RWPE2 (cell line): Measurements from ENCODE around the gene CDC25A.

Source experiments
- ATAC-seq: fragments of 200-7000 bp; cut with Tn5 transposase; 3 replicates; pipeline ENCODE4 v1.9.1; 2021; ENCODE audit warnings: low read depth
- DNase-seq: peaks from one replicate; pipeline ENCODE4 v3.0.0-alpha.2; 2020; ENCODE audit warnings: low spot score
- H3K27ac ChIP-seq: fragments of 450-650 bp; 2 replicates; pipeline ENCODE4 v1.5.1; 2017; ENCODE audit warnings: mild to moderate bottlenecking; ENCODE audit not compliant: poor library complexity, severe bottlenecking
- H3K27me3 ChIP-seq: fragments of 250-450 bp; sonication (Bioruptor Pico); 2 replicates; pipeline ENCODE4 v1.5.1; 2021; ENCODE audit warnings: mild to moderate bottlenecking, moderate library complexity; ENCODE audit not compliant: insufficient read depth, poor library complexity, severe bottlenecking
- H3K36me3 ChIP-seq: fragments of 250-450 bp; sonication (Bioruptor Pico); 2 replicates; pipeline ENCODE4 v1.5.1; 2020; ENCODE audit warnings: low read depth, mild to moderate bottlenecking, moderate library complexity
- H3K4me1 ChIP-seq: fragments of 250-450 bp; sonication (Bioruptor Pico); 2 replicates; pipeline ENCODE4 v1.5.1; 2021; ENCODE audit warnings: mild to moderate bottlenecking, moderate library complexity; ENCODE audit not compliant: insufficient read depth, poor library complexity, severe bottlenecking
- H3K4me3 ChIP-seq: fragments of 250-450 bp; sonication (Bioruptor Pico); 2 replicates; pipeline ENCODE4 v1.5.1; 2021; ENCODE audit warnings: mild to moderate bottlenecking, moderate library complexity; ENCODE audit not compliant: severe bottlenecking
- H3K9me3 ChIP-seq: fragments of 250-450 bp; sonication (Bioruptor Pico); 2 replicates; pipeline ENCODE4 v1.5.1; 2021; ENCODE audit warnings: mild to moderate bottlenecking, moderate library complexity; ENCODE audit not compliant: severe bottlenecking
- TF ChIP-seq, protein P1 (sequence below): fragments of 450-650 bp; IDR thresholded peaks from one replicate; pipeline ENCODE4 v1.5.1; 2017; ENCODE audit warnings: mild to moderate bottlenecking, moderate library complexity; ENCODE audit not compliant: poor library complexity, severe bottlenecking

CDC25A gene

DNA sequence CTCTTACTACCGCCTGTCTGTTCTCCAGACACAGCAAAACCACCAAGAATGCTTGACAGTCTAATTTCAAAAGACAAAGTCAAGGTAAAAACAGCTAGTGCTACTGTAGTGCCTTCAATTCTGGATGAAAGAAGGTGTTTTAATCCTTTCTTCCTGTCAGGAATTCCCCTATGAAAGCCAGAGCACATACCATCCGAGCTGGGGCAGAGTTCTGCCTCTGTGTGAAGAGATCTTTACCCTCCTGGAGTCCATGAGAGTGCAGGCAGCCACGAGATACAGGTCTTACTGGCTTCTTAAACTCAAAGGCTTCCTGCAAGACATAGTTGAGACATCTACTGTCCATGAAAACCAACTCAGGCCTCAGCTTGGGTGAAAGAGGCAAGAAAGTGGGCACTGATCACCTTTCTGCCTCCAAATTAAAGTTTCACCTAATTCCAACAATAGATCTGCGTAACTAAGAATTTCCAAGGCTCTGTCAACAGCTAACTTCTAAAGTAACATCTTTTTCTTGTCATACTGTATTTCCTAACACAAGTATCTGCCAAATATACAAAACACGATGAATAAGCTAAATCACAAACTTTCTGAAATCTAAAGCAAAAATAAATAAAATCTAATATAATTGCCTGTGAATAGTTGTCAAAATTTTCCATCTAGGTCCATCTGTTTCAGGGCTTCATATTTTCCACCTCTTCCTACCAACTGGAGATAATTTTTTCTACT, 7.5 kb downstream of the CDC25A start:
- no peaks in the 10 kb centered on the region for H3K27me3 ChIP-seq
- H3K4me1 ChIP-seq: no peaks in the 10 kb centered on the region
- ATAC-seq (no peak), DNase-seq (no peak)
- H3K27ac ChIP-seq: no peak overlapping the region
- H3K9me3 ChIP-seq: no peaks in the 10 kb centered on the region
- H3K36me3 ChIP-seq: peaks cover 97% of the 10 kb centered on the region
- no peak overlapping the region for H3K4me3 ChIP-seq
- TF ChIP-seq, protein P1, sequence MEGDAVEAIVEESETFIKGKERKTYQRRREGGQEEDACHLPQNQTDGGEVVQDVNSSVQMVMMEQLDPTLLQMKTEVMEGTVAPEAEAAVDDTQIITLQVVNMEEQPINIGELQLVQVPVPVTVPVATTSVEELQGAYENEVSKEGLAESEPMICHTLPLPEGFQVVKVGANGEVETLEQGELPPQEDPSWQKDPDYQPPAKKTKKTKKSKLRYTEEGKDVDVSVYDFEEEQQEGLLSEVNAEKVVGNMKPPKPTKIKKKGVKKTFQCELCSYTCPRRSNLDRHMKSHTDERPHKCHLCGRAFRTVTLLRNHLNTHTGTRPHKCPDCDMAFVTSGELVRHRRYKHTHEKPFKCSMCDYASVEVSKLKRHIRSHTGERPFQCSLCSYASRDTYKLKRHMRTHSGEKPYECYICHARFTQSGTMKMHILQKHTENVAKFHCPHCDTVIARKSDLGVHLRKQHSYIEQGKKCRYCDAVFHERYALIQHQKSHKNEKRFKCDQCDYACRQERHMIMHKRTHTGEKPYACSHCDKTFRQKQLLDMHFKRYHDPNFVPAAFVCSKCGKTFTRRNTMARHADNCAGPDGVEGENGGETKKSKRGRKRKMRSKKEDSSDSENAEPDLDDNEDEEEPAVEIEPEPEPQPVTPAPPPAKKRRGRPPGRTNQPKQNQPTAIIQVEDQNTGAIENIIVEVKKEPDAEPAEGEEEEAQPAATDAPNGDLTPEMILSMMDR: no peak

DNA sequence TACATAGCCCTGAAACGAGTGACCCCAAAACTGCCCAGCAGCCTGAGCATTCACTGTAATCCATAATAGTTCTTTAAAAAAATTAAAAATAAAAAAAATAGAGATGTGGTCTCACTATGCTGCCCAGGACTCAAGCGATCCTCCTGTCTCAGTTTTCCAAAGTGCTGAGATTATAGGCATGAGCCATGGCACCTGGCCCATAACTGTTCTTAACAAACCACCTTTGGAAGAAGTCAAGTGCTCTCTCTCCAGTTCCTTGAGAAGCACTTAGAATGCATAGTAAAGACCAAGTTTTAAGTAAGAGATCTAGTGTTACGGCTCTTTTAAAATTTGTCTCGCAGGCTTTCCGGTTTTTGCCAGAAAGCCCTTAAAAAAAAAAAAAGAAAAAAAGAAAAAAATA, 8.2 kb downstream of the CDC25A start:
- H3K4me1 ChIP-seq: no peaks in the 10 kb centered on the region
- no peak overlapping the region for H3K27ac ChIP-seq
- no peaks in the 10 kb centered on the region for H3K9me3 ChIP-seq
- peaks cover 99% of the 10 kb centered on the region for H3K36me3 ChIP-seq
- H3K4me3 ChIP-seq: no peak overlapping the region
- no peaks in the 10 kb centered on the region for H3K27me3 ChIP-seq
- ATAC-seq: no peak
- TF ChIP-seq, protein P1: no peak
- DNase-seq: no peak

DNA sequence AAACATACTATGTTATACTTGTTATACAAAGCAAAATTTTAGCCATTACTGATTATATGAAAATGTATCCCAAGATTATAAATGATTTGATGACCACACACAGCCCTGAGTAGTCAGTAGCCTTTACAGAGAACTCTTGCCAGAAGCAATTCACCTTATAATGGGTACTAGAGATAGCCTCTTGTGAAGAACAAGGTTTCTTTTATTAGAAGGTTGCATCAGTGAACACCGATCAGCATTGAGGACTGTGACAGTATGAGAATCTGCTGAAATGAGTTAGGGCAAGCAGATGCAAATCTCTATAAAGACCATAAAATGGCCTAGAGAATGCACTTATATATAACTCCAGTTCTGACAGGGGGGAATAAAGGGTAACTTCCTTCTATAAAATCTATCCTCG, 10.1 kb downstream of the CDC25A start:
- no peaks in the 10 kb centered on the region for H3K9me3 ChIP-seq

DNA sequence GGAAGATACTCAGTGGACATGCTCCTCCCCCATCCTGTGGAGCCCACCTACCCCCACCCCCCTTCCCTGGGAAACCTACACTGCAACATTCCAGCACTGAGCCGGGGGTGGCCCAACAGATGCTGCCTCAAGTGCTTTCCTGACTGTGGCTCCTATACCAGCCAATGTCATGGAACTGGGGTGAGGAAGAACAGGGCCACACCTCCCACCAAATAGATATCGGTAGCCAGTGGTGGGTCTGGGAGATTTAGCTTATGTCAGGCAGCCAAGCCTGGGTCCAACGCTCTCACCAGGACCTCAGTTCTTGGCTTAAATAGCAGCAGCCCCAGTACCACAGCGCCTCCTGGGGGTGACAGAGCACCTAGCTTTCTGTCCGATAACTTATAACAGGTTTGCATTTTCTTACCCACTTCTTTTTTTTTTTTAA, 30.3 kb downstream of the CDC25A start:
- Histone ChIP-seq H3K4me3 (no peak overlapping the region), H3K4me1 (peaks cover 6% of the 10 kb centered on the region), H3K9me3 (no peaks in the 10 kb centered on the region), H3K36me3 (peaks cover 46% of the 10 kb centered on the region), H3K27ac (no peak overlapping the region), H3K27me3 (no peaks in the 10 kb centered on the region)
- no peak for ATAC-seq
- TF ChIP-seq, protein P1: peak; percentile 48
- no peak for DNase-seq

More for the DNA sequence above, 10.1 kb downstream of the CDC25A start:
- ATAC-seq: no peak
- no peak overlapping the region for H3K27ac ChIP-seq
- no peaks in the 10 kb centered on the region for H3K4me1 ChIP-seq
- H3K27me3 ChIP-seq: no peaks in the 10 kb centered on the region
- H3K36me3 ChIP-seq: peaks cover 99% of the 10 kb centered on the region
- no peak overlapping the region for H3K4me3 ChIP-seq
- TF ChIP-seq, protein P1: no peak
- DNase-seq: no peak

DNA sequence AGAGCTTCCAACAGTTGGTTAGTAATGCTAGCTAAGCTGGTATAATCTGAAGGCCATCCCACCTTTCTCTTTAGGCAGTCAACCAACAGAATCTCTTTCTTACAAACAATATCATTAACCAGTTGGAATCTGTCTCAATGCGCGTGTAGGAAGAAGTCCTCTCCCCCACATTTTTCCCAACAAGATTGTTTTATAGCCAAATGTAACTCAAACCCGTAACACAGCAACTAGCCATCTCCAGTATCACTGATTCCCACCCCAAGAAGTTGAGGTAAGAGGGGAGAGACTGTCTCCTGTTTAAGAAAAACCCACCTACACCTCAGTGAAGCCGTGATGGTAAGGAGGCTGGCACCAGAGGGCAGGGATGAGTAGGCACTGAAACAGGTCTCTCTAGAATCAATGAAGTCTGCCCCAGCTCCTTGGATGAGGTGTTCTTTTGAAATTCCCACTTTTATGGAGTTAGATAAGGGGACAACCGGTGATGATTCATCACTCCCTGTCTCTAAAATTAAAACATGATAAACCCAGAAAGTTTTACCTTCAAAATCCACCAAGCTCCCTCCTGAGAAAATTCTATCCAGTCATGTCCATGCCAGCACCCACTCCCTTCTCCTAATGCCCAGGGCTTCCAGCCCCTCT, 30.9 kb downstream of the CDC25A start:
- H3K4me1 ChIP-seq: peaks cover 6% of the 10 kb centered on the region
- no peak overlapping the region for H3K4me3 ChIP-seq
- peak; percentile 50; the same call in 2 of the 3 replicates for ATAC-seq
- TF ChIP-seq, protein P1: no peak
- H3K27ac ChIP-seq: no peak overlapping the region
- no peaks in the 10 kb centered on the region for H3K27me3 ChIP-seq
- no peaks in the 10 kb centered on the region for H3K9me3 ChIP-seq
- H3K36me3 ChIP-seq: peaks cover 41% of the 10 kb centered on the region
- no peak for DNase-seq
